Left lung (tissue), 10 donors: ENCODE data around the gene EPDR1. TPM values are rescaled to one million over a fixed set of nuclear protein-coding genes. Genes with fewer than 3 reads are reported as not detected.

Experiments used
- ATAC-seq: fragments of 200-7000 bp; cut with Tn5 transposase; one replicate; pipeline ENCODE4 v1.9.1; 2020; ENCODE audit warnings: moderate library complexity
- DNase-seq, 4 donors: peaks; one replicate each; pipeline ENCODE4 v3.0.0-alpha.2; 2013 to 2020
- H3K27ac ChIP-seq, 2 donors: fragments of 200-600 bp; sonication (generic) in 1 of 2; one replicate each; pipeline versions ENCODE4 v1.5.0 to v1.8.0; 2020 to 2021
- H3K27me3 ChIP-seq, 2 donors: fragments of 200-600 bp; sonication (generic) in 1 of 2; one replicate each; pipeline versions ENCODE4 v1.5.0 to v1.8.0; 2020 to 2021
- H3K36me3 ChIP-seq, 2 donors: fragments of 200-600 bp; sonication (generic) in 1 of 2; one replicate each; pipeline versions ENCODE4 v1.5.0 to v1.8.0; 2020 to 2021
- H3K4me1 ChIP-seq, 2 donors: fragments of 200-600 bp; one replicate each; pipeline ENCODE4 v1.8.0; 2021
- H3K4me3 ChIP-seq, 2 donors: fragments of 200-600 bp; sonication (generic) in 1 of 2; one replicate each; pipeline versions ENCODE4 v1.5.0 to v1.8.0; 2020 to 2021; ENCODE audit warnings: mild to moderate bottlenecking in 1 of 2
- H3K9me3 ChIP-seq, 2 donors: fragments of 200-600 bp; sonication (generic) in 1 of 2; one replicate each; pipeline versions ENCODE4 v1.5.0 to v1.8.0; 2020 to 2021
- intact Hi-C, 2 donors: fragments of 100-400 bp; cut with DNase I; formaldehyde crosslinking; loops; one replicate each; pipeline versions ENCODE4 v1.11.2 to v1.14.2; 2022
- polyA plus RNA-seq, 6 donors: library from polyadenylated mRNA; unstranded; fragments of 120-200 nt; gene quantifications; one replicate each; pipeline ENCODE4 v1.2.1, GENCODE V29; 2013; ENCODE audit not compliant: insufficient read length in 6 of 6
- total RNA-seq, 2 donors: library from RNA; stranded (reverse); fragmentation: NEBNext Ultra II Directional; extraction: Animal tissue kit (Norgen Biotek cat#: 25700); gene quantifications; one replicate each; pipeline ENCODE4 v1.2.1, GENCODE V29; 2021
- TF ChIP-seq, protein P1 (sequence below), 2 donors: fragments of 200-600 bp; sonication (generic) in 1 of 2; IDR thresholded peaks; one replicate each; pipeline versions ENCODE4 v1.5.0 to v1.8.0; 2021; ENCODE audit warnings: antibody characterized with exemption in 2 of 2
- donor health status: DM: no; HTN: yes; CAD: no.
- donor health status: DM: no; HTN: no; CAD: no.

EPDR1 gene
- total and polyA plus RNA-seq, 8 donors = 18.0 to 84.8 (median 21.6) TPM

DNA sequence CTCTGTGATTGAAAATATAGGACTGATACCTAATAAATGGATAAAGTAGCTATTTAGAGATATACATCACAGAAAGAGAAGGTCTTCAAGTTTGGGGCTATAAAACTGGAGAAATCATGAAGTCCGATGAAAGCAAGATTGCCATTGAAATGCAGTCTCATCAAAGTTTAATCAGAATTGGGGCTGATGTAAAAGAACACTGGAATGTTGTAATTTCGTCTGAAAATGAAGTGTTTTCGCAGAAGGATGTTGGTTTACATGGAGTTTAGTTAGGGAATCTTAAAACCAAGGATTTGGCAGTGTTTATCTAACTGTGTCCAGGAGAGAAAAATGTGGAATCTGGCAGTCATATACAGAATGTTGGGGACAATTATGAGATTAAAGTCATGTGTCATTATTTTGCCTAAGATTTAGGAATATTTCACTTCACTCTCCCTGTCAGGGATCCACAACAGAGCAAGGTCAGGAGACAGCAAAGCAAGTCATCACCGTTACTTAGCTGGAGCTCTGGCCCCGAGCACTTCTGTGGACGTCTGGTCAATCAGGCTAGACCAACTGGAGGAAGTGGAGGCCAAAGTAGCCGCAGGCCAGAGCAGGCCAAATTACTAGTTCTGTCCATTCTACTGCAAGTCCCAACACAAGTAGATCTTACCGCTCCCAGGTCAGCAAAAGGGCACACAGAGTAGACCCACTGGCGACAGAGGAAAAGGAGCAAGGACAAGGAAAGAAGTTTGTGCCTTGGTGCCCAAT is 37.0 kb downstream of the EPDR1 start:
- Histone ChIP-seq H3K9me3 (no peaks in the 10 kb centered on the region), H3K36me3 (peaks cover 0 to 5% of the 10 kb centered on the region in 2 donors), H3K4me1 (no peaks in the 10 kb centered on the region), H3K27me3 (no peaks in the 10 kb centered on the region), H3K27ac (no peak overlapping the region), H3K4me3 (no peak overlapping the region)
- intact Hi-C loops = no loop called here
- TF ChIP-seq, protein P1, sequence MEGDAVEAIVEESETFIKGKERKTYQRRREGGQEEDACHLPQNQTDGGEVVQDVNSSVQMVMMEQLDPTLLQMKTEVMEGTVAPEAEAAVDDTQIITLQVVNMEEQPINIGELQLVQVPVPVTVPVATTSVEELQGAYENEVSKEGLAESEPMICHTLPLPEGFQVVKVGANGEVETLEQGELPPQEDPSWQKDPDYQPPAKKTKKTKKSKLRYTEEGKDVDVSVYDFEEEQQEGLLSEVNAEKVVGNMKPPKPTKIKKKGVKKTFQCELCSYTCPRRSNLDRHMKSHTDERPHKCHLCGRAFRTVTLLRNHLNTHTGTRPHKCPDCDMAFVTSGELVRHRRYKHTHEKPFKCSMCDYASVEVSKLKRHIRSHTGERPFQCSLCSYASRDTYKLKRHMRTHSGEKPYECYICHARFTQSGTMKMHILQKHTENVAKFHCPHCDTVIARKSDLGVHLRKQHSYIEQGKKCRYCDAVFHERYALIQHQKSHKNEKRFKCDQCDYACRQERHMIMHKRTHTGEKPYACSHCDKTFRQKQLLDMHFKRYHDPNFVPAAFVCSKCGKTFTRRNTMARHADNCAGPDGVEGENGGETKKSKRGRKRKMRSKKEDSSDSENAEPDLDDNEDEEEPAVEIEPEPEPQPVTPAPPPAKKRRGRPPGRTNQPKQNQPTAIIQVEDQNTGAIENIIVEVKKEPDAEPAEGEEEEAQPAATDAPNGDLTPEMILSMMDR (IDR thresholded peaks at IDR 0.05) = no peak
- DNase-seq (peak in 1 of 4 donors; percentile 13), ATAC-seq (no peak)

DNA sequence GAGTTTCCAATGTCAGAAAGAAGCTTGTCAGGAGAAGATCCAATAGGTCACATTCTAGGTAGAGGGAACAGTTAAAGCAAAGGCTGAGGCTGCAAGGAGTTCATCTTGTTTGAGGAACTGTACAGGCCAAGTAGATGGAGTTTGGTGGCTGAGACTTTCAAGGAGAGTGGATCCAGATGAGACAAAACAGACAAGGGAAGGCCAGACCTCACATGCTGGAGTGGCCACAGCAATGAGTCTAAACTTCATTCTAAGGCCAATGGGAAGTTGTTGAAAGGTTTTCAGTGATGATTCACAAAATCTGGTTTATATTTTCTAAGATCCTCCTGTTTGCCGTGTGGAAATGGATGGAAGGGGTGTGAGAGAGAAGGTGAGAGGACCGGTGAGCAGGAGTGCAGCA is 40.0 kb downstream of the EPDR1 start:
- H3K36me3 ChIP-seq = no peaks in the 10 kb centered on the region
- DNase-seq (no peak), ATAC-seq (no peak)
- H3K27ac ChIP-seq = no peak overlapping the region
- TF ChIP-seq, protein P1 (IDR thresholded peaks at IDR 0.05) = no peak
- no peaks in the 10 kb centered on the region for H3K4me1 ChIP-seq
- H3K9me3 ChIP-seq = no peaks in the 10 kb centered on the region
- no peaks in the 10 kb centered on the region for H3K27me3 ChIP-seq
- no peak overlapping the region for H3K4me3 ChIP-seq
- intact Hi-C loops = no loop called here

DNA sequence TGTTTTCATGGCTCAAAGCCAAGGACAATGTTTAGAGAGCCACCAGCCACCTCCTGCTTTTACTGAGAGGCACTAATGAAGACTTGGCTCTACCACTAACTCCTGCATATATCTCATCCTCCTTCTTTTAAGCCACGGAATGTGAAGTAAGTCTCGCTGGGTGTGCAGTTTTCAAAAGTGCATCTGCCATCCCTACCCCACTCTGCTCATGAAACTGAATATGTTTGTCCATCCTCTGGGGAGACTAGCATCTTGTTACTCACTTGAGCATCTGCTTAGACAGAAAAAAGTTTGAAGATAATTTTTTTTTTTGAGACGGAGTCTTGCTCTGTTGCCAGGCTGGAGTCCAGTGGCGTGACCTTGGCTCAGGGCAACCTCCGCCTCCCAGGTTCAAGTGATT is 40.8 kb downstream of the EPDR1 start:
- no peak overlapping the region for H3K27ac ChIP-seq
- no peaks in the 10 kb centered on the region for H3K4me1 ChIP-seq
- DNase-seq (no peak), ATAC-seq (no peak)
- TF ChIP-seq, protein P1 (IDR thresholded peaks at IDR 0.05) = no peak
- H3K4me3 ChIP-seq = no peak overlapping the region
- no peaks in the 10 kb centered on the region for H3K27me3 ChIP-seq
- H3K9me3 ChIP-seq = no peaks in the 10 kb centered on the region
- no peaks in the 10 kb centered on the region for H3K36me3 ChIP-seq
- intact Hi-C loops = no loop called here

DNA sequence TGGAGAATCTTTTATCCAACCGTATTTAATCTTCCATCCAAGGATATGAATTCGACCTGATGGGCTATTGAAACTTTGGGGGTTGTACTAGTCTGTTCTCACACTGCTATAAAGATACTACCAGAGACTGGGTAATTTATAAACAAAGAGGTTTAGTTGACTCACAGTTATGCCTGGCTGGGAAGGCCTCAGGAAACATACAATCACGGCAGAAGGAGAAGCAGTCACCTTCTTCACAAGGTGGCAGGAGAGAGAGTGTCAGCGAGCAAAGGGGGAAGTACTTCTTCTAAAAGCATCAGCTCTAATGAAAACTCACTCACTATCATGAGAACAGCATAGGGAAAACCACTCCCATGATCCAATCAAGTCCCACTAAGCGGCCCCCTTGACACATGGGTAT is 43.8 kb downstream of the EPDR1 start:
- Histone ChIP-seq H3K4me1 (no peaks in the 10 kb centered on the region), H3K4me3 (no peak overlapping the region), H3K36me3 (no peaks in the 10 kb centered on the region), H3K27ac (no peak overlapping the region), H3K27me3 (no peaks in the 10 kb centered on the region), H3K9me3 (no peaks in the 10 kb centered on the region)
- no peak for DNase-seq
- intact Hi-C loops = no loop called here
- TF ChIP-seq, protein P1 (IDR thresholded peaks at IDR 0.05) = no peak
- ATAC-seq = no peak

DNA sequence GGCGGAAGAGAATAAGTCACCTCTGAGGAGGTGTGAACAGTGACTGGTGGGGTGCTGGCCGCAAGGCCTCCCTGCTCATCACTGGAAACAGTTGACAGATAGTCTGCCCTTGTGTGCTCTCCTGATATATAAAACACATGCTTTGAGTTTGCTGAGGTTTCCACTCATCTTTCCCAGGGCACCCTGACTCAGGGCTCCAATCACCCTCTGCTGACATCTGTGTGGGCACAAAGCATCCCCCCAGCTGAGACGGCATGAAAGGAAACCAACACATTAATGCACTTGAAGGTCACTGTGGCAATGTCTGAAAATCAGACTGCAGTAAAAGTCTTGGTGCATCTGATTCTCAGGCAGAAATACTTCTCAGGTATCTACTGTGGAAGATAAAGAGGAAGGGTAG is 49.8 kb downstream of the EPDR1 start:
- Histone ChIP-seq H3K36me3 (no peaks in the 10 kb centered on the region), H3K4me3 (no peak overlapping the region), H3K27me3 (no peaks in the 10 kb centered on the region), H3K27ac (no peak overlapping the region), H3K9me3 (no peaks in the 10 kb centered on the region), H3K4me1 (no peaks in the 10 kb centered on the region)
- ATAC-seq (no peak), DNase-seq (no peak)
- intact Hi-C loops = no loop called here
- TF ChIP-seq, protein P1 (IDR thresholded peaks at IDR 0.05) = no peak
